AG04449 (cell line): ENCODE data around the gene NRCAM.

Experiments used
- CTCF ChIA-PET: fragments of 350-600 bp; formaldehyde crosslinking; extraction: SDS; loops from one replicate; lab custom pipeline; 2021; ENCODE audit warnings: antibody characterized with exemption; lab: Yijun Ruan, JAX
- POLR2A ChIA-PET: fragments of 400-600, 350-600 bp; formaldehyde crosslinking; extraction: SDS; loops from one replicate; lab custom pipeline; 2020; ENCODE audit warnings: antibody characterized with exemption, inconsistent platforms; lab: Yijun Ruan, JAX
- DNase-seq: peaks from one replicate; pipeline ENCODE4 v3.0.0-alpha.2; 2010; ENCODE audit warnings: low read depth, low spot score
- H3K4me3 ChIP-seq: 2 replicates; pipeline ENCODE4 v1.5.1; 2011; ENCODE audit warnings: low read depth, mild to moderate bottlenecking, control low read depth, low read length
- CTCF ChIP-seq: IDR thresholded peaks from one replicate; pipeline ENCODE4 v1.5.1; 2011; ENCODE audit warnings: mild to moderate bottlenecking, moderate library complexity, low read length, control low read depth, inconsistent platforms; ENCODE audit not compliant: insufficient read depth; ENCODE audit errors: missing control alignments

Gene NRCAM

GRCh38 chr7:108310351-108310750, 145.9 kb downstream of the NRCAM start:
- CTCF ChIA-PET = no interaction called here
- TF ChIP-seq CTCF = no peak
- DNase-seq = no peak
- no peak overlapping the region for H3K4me3 ChIP-seq
- POLR2A ChIA-PET = no interaction called here

GRCh38 chr7:108308903-108309302, 147.3 kb downstream of the NRCAM start:
- no peak overlapping the region for H3K4me3 ChIP-seq
- DNase-seq = no peak
- ChIA-PET POLR2A (no interaction called here), CTCF (no interaction called here)
- no peak for TF ChIP-seq CTCF

- TF ChIP-seq CTCF = no peak
- no peak overlapping the region for H3K4me3 ChIP-seq
- no peak for DNase-seq
- ChIA-PET CTCF (no interaction called here), POLR2A (no interaction called here)
Observed at GRCh38 chr7:108308276-108308675, 148.0 kb downstream of the NRCAM start.

GRCh38 chr7:108307595-108307994, 148.6 kb downstream of the NRCAM start:
- H3K4me3 ChIP-seq = no peak overlapping the region
- ChIA-PET POLR2A (no interaction called here), CTCF (no interaction called here)
- no peak for TF ChIP-seq CTCF
- no peak for DNase-seq

- ChIA-PET CTCF (no interaction called here), POLR2A (no interaction called here)
- no peak for TF ChIP-seq CTCF
- DNase-seq = no peak
- H3K4me3 ChIP-seq = no peak overlapping the region
Observed at GRCh38 chr7:108307194-108307593, 149.0 kb downstream of the NRCAM start.

GRCh38 chr7:108303332-108303731, 152.9 kb downstream of the NRCAM start:
- no peak for TF ChIP-seq CTCF
- POLR2A ChIA-PET = no interaction called here
- CTCF ChIA-PET = no interaction called here
- DNase-seq = no peak
- H3K4me3 ChIP-seq = no peak overlapping the region
